Neural progenitor cell (in vitro differentiated cells): ENCODE measurements around the gene PRX.
"Not testable (repeated sequence)": the region's sequence is repeated elsewhere in the genome, so short reads cannot be mapped to it uniquely, and the experiment has no call there.

Experiments
- EZH2 ChIP-seq: fragments of 200-600 bp; sonication (generic); IDR thresholded peaks from 2 replicates; pipeline ENCODE4 v1.6.1; 2017; ENCODE audit warnings: antibody characterized with exemption, mild to moderate bottlenecking, moderate library complexity
- TF ChIP-seq, protein P1 (sequence below): fragments of 200-600 bp; sonication (generic); IDR thresholded peaks from 2 replicates; pipeline ENCODE4 v1.5.1; 2017; ENCODE audit warnings: antibody characterized with exemption, mild to moderate bottlenecking

DNA sequence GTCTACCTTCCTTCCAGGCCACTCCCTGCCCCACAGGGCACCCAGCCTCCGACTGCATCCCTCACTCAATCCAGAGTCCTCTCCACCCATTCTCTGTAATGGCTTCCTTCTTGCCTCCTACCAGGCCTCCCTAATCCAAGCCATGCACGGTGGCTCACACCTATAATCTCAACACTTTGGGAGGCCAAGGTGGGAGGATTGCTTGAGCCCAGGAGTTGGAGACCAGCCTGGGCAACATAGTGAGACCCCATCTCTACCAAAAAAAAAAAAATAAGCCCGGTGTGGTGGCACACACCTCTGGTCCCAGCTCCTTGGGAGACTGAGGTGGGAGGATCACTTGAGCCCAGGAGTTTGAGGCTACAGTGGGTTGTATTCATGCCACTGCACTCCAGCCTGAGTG lies 42.9 kb downstream of the PRX start:
- TF ChIP-seq, protein P1, sequence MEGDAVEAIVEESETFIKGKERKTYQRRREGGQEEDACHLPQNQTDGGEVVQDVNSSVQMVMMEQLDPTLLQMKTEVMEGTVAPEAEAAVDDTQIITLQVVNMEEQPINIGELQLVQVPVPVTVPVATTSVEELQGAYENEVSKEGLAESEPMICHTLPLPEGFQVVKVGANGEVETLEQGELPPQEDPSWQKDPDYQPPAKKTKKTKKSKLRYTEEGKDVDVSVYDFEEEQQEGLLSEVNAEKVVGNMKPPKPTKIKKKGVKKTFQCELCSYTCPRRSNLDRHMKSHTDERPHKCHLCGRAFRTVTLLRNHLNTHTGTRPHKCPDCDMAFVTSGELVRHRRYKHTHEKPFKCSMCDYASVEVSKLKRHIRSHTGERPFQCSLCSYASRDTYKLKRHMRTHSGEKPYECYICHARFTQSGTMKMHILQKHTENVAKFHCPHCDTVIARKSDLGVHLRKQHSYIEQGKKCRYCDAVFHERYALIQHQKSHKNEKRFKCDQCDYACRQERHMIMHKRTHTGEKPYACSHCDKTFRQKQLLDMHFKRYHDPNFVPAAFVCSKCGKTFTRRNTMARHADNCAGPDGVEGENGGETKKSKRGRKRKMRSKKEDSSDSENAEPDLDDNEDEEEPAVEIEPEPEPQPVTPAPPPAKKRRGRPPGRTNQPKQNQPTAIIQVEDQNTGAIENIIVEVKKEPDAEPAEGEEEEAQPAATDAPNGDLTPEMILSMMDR: not testable (repeated sequence)
- not testable (repeated sequence) for TF ChIP-seq EZH2
